ENCODE data around the gene FCN2. TPM values are rescaled to one million over a fixed set of nuclear protein-coding genes. Genes with fewer than 3 reads are reported as not detected.

The FCN2 gene
- total and polyA plus RNA-seq, 4 donors, result 23.6 to 186 (median 121) TPM

DNA sequence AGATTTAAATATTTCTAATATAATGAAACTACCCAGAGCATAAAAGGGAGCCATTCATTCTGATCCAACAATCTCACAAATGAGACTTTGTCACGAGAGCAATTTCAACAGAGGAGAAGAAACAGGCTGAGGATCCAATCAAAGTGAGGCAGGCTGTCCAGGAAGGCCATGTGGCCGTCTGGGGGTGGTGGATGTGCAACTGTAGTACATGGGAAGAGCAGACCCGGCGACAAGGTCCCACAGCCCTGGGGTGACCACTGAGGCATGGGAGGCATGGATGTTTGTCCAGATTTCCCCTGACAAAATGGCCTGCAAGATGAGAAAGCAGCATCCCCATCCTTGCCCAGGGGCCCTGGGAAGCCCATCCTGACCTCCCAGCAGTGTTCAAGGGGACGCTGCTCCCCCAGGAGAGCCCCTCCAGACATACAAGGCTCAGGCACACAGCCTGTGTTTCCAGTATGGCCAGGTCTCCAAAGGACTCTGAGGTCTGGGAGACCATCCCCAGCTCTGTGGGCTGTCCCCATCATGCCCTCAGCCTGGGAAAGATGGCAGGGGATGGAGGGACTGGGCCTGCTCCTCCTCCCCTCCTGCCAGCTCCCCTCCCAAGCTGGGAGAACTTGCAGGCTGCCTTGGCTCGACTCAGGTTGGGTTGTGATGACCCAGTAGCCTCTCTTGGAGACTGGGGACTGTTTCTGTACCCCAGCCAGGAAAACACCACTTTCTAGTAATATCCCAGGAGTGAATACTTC lies 27.5 kb upstream of the FCN2 start:
- DNase-seq (ENCODE audit: low spot score), result no peak
- H3K4me1 ChIP-seq (ENCODE audit: control insufficient read depth in 4 of 4, insufficient read depth in 4 of 4, low read length in 3 of 4), result no peaks in the 10 kb centered on the region
- WGBS, result 60% methylated on average over 6 of the region's 6 CpGs

DNA sequence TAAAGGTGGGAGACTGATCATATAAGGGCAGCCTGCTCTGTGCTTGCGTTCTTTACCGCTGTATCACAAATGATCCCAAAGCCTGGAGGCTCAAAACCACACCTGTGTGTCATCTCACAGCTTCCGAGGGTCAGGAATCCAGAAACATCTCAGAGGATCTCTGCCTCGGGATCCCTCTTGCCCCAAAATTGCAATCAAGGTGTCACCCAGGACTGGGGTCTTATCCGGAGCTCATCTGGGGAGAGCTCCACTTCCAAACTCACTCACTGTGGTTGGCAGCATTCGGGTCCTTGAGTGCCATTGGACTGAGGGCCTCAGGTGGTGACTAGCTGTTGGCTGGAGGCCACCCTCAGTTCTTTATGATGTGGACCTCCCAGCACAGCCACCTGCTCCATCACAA lies 26.7 kb upstream of the FCN2 start:
- no peak overlapping the region for H3K27ac ChIP-seq (ENCODE audit: low read depth in 1 of 2, low read length in 2 of 2)
- H3K9ac ChIP-seq (ENCODE audit: low read depth in 1 of 2, low read length in 2 of 2), result no peak overlapping the region
- TF ChIP-seq RAD21 (IDR thresholded peaks at IDR 0.05), result no peak
- no peak for TF ChIP-seq SP1 (IDR thresholded peaks at IDR 0.05)
- H3K4me3 ChIP-seq (ENCODE audit: low read depth in 1 of 3, low read length in 3 of 3), result no peak overlapping the region
- H3K36me3 ChIP-seq (ENCODE audit: control insufficient read depth in 4 of 4, insufficient read depth in 3 of 4, low read depth in 1 of 4, low read length in 3 of 4), result no peaks in the 10 kb centered on the region
- no peaks in the 10 kb centered on the region for H3K27me3 ChIP-seq (ENCODE audit: control insufficient read depth in 4 of 4, insufficient read depth in 4 of 4, low read length in 3 of 4)
- peaks cover 0 to 7% (median under 1%) of the 10 kb centered on the region in 4 donors for H3K9me3 ChIP-seq (ENCODE audit: control insufficient read depth in 4 of 4, low read length in 3 of 4)
- DNase-seq (ENCODE audit: low spot score), result no peak
- no peaks in the 10 kb centered on the region for H3K4me1 ChIP-seq (ENCODE audit: control insufficient read depth in 4 of 4, insufficient read depth in 4 of 4, low read length in 3 of 4)
- 75% methylated on average over 6 of the region's 6 CpGs for WGBS

More for the DNA sequence above, 27.5 kb upstream of the FCN2 start:
- TF ChIP-seq GABPA (IDR thresholded peaks at IDR 0.05 in 1 of 2, conservative IDR thresholded peaks at IDR 0.05 in 1 of 2) (no peak), TAF1 (conservative IDR thresholded peaks at IDR 0.05) (no peak), HNF4G (IDR thresholded peaks at IDR 0.05) (no peak), RAD21 (IDR thresholded peaks at IDR 0.05) (no peak), SP1 (IDR thresholded peaks at IDR 0.05) (no peak), RXRA (IDR thresholded peaks at IDR 0.05) (no peak)
- TF ChIP-seq, protein P1, sequence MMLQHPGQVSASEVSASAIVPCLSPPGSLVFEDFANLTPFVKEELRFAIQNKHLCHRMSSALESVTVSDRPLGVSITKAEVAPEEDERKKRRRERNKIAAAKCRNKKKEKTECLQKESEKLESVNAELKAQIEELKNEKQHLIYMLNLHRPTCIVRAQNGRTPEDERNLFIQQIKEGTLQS (IDR thresholded peaks at IDR 0.05), result no peak
- TF ChIP-seq, protein P2, sequence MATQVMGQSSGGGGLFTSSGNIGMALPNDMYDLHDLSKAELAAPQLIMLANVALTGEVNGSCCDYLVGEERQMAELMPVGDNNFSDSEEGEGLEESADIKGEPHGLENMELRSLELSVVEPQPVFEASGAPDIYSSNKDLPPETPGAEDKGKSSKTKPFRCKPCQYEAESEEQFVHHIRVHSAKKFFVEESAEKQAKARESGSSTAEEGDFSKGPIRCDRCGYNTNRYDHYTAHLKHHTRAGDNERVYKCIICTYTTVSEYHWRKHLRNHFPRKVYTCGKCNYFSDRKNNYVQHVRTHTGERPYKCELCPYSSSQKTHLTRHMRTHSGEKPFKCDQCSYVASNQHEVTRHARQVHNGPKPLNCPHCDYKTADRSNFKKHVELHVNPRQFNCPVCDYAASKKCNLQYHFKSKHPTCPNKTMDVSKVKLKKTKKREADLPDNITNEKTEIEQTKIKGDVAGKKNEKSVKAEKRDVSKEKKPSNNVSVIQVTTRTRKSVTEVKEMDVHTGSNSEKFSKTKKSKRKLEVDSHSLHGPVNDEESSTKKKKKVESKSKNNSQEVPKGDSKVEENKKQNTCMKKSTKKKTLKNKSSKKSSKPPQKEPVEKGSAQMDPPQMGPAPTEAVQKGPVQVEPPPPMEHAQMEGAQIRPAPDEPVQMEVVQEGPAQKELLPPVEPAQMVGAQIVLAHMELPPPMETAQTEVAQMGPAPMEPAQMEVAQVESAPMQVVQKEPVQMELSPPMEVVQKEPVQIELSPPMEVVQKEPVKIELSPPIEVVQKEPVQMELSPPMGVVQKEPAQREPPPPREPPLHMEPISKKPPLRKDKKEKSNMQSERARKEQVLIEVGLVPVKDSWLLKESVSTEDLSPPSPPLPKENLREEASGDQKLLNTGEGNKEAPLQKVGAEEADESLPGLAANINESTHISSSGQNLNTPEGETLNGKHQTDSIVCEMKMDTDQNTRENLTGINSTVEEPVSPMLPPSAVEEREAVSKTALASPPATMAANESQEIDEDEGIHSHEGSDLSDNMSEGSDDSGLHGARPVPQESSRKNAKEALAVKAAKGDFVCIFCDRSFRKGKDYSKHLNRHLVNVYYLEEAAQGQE (IDR thresholded peaks at IDR 0.05), result no peak
- H3K9ac ChIP-seq (ENCODE audit: low read depth in 1 of 2, low read length in 2 of 2), result no peak overlapping the region
- peaks cover 0 to 7% (median under 1%) of the 10 kb centered on the region in 4 donors for H3K9me3 ChIP-seq (ENCODE audit: control insufficient read depth in 4 of 4, low read length in 3 of 4)
- H3K27me3 ChIP-seq (ENCODE audit: control insufficient read depth in 4 of 4, insufficient read depth in 4 of 4, low read length in 3 of 4), result no peaks in the 10 kb centered on the region
- no peak overlapping the region for H3K4me3 ChIP-seq (ENCODE audit: low read depth in 1 of 3, low read length in 3 of 3)
- no peaks in the 10 kb centered on the region for H3K36me3 ChIP-seq (ENCODE audit: control insufficient read depth in 4 of 4, insufficient read depth in 3 of 4, low read depth in 1 of 4, low read length in 3 of 4)
- H3K27ac ChIP-seq (ENCODE audit: low read depth in 1 of 2, low read length in 2 of 2), result no peak overlapping the region

DNA sequence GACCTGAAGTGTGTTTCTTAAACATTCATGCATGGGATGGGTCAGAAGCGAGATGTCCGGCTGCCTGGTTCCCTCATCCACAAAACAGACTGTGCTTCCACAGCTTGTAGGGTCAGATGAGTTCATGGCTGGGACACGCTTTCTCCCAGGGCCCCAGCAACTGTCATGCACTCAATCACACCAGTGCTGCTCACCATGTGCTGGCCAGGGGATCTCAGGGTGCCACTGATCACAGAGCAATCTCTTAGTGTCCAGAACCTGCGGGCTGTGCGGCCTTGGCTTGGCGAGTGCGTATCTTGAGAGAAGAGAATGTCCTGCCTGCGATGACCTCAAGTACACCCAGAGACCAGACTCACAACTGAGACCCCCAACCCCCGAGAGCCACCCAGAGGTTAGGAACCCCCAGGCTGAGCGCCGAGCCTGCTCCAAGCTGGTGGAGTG lies 26.0 kb upstream of the FCN2 start:
- 85% methylated on average over 11 of the region's 11 CpGs for WGBS
- no peak overlapping the region for H3K4me3 ChIP-seq (ENCODE audit: low read depth in 1 of 3, low read length in 3 of 3)
- TF ChIP-seq, protein P3, sequence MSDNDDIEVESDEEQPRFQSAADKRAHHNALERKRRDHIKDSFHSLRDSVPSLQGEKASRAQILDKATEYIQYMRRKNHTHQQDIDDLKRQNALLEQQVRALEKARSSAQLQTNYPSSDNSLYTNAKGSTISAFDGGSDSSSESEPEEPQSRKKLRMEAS (IDR thresholded peaks at IDR 0.05), result no peak
- TF ChIP-seq RAD21 (IDR thresholded peaks at IDR 0.05) (no peak), RXRA (IDR thresholded peaks at IDR 0.05) (no peak), JUND (IDR thresholded peaks at IDR 0.05) (no peak), FOXA2 (IDR thresholded peaks at IDR 0.05) (no peak), HNF4A (conservative IDR thresholded peaks at IDR 0.05) (no peak), SP1 (IDR thresholded peaks at IDR 0.05) (no peak), EGR1 (IDR thresholded peaks at IDR 0.05; ENCODE audit: low read depth in 2 of 2) (no peak)
- TF ChIP-seq, protein P1 (IDR thresholded peaks at IDR 0.05), result no peak
- TF ChIP-seq, protein P4, sequence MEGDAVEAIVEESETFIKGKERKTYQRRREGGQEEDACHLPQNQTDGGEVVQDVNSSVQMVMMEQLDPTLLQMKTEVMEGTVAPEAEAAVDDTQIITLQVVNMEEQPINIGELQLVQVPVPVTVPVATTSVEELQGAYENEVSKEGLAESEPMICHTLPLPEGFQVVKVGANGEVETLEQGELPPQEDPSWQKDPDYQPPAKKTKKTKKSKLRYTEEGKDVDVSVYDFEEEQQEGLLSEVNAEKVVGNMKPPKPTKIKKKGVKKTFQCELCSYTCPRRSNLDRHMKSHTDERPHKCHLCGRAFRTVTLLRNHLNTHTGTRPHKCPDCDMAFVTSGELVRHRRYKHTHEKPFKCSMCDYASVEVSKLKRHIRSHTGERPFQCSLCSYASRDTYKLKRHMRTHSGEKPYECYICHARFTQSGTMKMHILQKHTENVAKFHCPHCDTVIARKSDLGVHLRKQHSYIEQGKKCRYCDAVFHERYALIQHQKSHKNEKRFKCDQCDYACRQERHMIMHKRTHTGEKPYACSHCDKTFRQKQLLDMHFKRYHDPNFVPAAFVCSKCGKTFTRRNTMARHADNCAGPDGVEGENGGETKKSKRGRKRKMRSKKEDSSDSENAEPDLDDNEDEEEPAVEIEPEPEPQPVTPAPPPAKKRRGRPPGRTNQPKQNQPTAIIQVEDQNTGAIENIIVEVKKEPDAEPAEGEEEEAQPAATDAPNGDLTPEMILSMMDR (IDR thresholded peaks at IDR 0.05; ENCODE audit: low read depth, low read length, missing input control), result no peak
- H3K4me1 ChIP-seq (ENCODE audit: control insufficient read depth in 4 of 4, insufficient read depth in 4 of 4, low read length in 3 of 4), result no peaks in the 10 kb centered on the region
- H3K9ac ChIP-seq (ENCODE audit: low read depth in 1 of 2, low read length in 2 of 2), result no peak overlapping the region
- H3K9me3 ChIP-seq (ENCODE audit: control insufficient read depth in 4 of 4, low read length in 3 of 4), result peaks cover 0 to 7% (median under 1%) of the 10 kb centered on the region in 4 donors
- H3K27me3 ChIP-seq (ENCODE audit: control insufficient read depth in 4 of 4, insufficient read depth in 4 of 4, low read length in 3 of 4), result no peaks in the 10 kb centered on the region
- no peaks in the 10 kb centered on the region for H3K36me3 ChIP-seq (ENCODE audit: control insufficient read depth in 4 of 4, insufficient read depth in 3 of 4, low read depth in 1 of 4, low read length in 3 of 4)
- DNase-seq (ENCODE audit: low spot score), result no peak
- H3K27ac ChIP-seq (ENCODE audit: low read depth in 1 of 2, low read length in 2 of 2), result no peak overlapping the region

Measured in liver (tissue), 9 donors.